MCF 10A (cell line): ENCODE results near the gene SNAI1. TPM values are rescaled to one million over a fixed set of nuclear protein-coding genes. Genes with fewer than 3 reads are reported as not detected.
A peak's percentile ranks its signal among the peaks of the same experiment; 100 is the strongest.

Experiments
- BruUV-seq: library from RNA; stranded (reverse); fragments of 400-500 nt; replicated peaks from 2 replicates; lab custom pipeline; 2021; lab: Mats Ljungman, UMichigan
- CTCF ChIA-PET: fragments of 300-600 bp; sonication (Branson Sonifier 250); formaldehyde crosslinking; extraction: SDS; loops from one replicate; lab custom pipeline; 2021; ENCODE audit warnings: antibody characterized with exemption, inconsistent platforms; lab: Yijun Ruan, JAX
- POLR2A ChIA-PET: fragments of 300-600, 350-650 bp; sonication (Branson Sonifier 250); formaldehyde crosslinking; extraction: SDS; loops from one replicate; lab custom pipeline; 2020; ENCODE audit warnings: antibody characterized with exemption, inconsistent platforms; lab: Yijun Ruan, JAX
- DNase-seq: peaks from one replicate; pipeline ENCODE4 v3.0.0-alpha.2; 2018; ENCODE audit not compliant: unreplicated experiment
- H3K27ac Mint-ChIP-seq: one replicate; pipeline ENCODE4 v1.8.0; 2022; ENCODE audit warnings: mild to moderate bottlenecking, low read depth, mixed read lengths; ENCODE audit not compliant: unreplicated experiment
- H3K27me3 Mint-ChIP-seq: one replicate; pipeline ENCODE4 v1.8.0; 2022; ENCODE audit warnings: mixed read lengths; ENCODE audit not compliant: insufficient read depth, unreplicated experiment
- H3K36me3 Mint-ChIP-seq: one replicate; pipeline ENCODE4 v1.8.0; 2022; ENCODE audit warnings: mild to moderate bottlenecking, moderate library complexity, mixed read lengths; ENCODE audit not compliant: insufficient read depth, unreplicated experiment
- H3K4me1 Mint-ChIP-seq: one replicate; pipeline ENCODE4 v1.8.0; 2022; ENCODE audit warnings: mixed read lengths; ENCODE audit not compliant: insufficient read depth, unreplicated experiment
- H3K4me3 Mint-ChIP-seq: one replicate; pipeline ENCODE4 v1.8.0; 2022; ENCODE audit warnings: mild to moderate bottlenecking, moderate library complexity, mixed read lengths; ENCODE audit not compliant: unreplicated experiment
- H3K9me3 Mint-ChIP-seq: one replicate; pipeline ENCODE4 v1.8.0; 2022; ENCODE audit warnings: mixed read lengths; ENCODE audit not compliant: unreplicated experiment
- intact Hi-C: fragments of 100-400 bp; cut with micrococcal nuclease; formaldehyde crosslinking; loops from 2 replicates; pipeline ENCODE4 v1.14.1; 2022
- total RNA-seq: library from RNA; stranded (reverse); gene quantifications from 2 replicates; pipeline ENCODE4 v1.2.3, GENCODE V29; 2022
- TF ChIP-seq, protein P1 (sequence below): fragments of 200-600 bp; IDR thresholded peaks from one replicate; pipeline ENCODE4 v1.8.0; 2022; ENCODE audit warnings: antibody characterized with exemption, mild to moderate bottlenecking; ENCODE audit not compliant: unreplicated experiment

SNAI1 gene
- total RNA-seq, 1 experiment from 2014 or later, result 0.23 TPM

DNA sequence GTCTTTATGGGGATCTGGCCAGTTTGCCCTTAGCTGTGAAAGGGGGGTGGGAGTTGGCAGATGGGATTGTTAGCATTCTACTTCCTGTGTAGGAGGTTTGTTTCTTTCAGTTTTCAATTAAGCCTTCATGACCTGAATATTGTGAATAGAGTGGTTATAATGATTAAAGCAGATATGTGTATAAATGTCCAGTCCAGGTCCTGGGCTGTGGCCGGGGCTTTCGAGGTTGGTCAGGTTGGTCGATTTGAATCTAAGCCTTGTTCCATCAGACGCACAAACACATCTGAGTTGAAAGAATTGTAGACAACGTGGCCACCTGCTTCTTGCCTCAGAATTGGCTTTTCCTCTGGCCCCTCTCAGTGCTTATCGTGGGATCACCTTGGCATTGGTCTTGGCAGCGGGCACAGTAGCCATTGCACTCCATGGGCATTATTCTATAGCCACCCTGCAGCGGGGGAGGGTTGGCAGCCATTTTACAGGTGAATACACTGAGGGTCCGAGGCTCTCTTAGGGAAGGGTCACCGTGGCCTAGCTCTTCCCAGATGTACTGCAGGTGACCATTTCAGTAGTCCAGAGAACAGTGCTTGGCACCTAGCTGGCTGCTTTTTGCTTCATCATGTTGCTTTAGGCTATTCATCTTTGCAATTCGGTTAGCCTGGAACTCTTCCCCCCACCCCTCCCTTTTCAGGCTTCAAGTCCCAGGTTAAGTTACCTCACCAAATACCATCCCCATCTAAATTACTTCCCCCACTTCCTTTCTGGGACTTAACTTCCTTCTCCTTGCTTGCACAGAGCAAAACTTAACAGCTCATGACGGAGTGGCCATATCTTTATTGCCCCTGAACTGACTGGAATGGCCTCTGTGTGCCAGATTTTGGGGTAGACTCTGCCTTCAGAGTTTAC is 45.5 kb upstream of the SNAI1 start:
- intact Hi-C loops, result no loop called here
- CTCF ChIA-PET, result interaction anchor here (0.6 to 3.4 kb wide), 8 partner anchors 10 to 690 kb away, joined by 3 to 23 read pairs (median 4); no protein-coding TSS in a partner anchor
- TF ChIP-seq, protein P1, sequence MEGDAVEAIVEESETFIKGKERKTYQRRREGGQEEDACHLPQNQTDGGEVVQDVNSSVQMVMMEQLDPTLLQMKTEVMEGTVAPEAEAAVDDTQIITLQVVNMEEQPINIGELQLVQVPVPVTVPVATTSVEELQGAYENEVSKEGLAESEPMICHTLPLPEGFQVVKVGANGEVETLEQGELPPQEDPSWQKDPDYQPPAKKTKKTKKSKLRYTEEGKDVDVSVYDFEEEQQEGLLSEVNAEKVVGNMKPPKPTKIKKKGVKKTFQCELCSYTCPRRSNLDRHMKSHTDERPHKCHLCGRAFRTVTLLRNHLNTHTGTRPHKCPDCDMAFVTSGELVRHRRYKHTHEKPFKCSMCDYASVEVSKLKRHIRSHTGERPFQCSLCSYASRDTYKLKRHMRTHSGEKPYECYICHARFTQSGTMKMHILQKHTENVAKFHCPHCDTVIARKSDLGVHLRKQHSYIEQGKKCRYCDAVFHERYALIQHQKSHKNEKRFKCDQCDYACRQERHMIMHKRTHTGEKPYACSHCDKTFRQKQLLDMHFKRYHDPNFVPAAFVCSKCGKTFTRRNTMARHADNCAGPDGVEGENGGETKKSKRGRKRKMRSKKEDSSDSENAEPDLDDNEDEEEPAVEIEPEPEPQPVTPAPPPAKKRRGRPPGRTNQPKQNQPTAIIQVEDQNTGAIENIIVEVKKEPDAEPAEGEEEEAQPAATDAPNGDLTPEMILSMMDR, result no peak
- Mint-ChIP-seq H3K27ac (peak overlapping the region; percentile 69), H3K9me3 (no peaks in the 10 kb centered on the region), H3K27me3 (no peaks in the 10 kb centered on the region), H3K36me3 (peaks cover 33% of the 10 kb centered on the region), H3K4me1 (peaks cover 23% of the 10 kb centered on the region), H3K4me3 (peak overlapping the region; percentile 85)
- POLR2A ChIA-PET, result interaction anchor here (0.6 to 6.0 kb wide), 31 partner anchors 9 to 750 kb away, joined by 3 to 146 read pairs (median 4); partner anchors contain the start of genes SLC9A8, SPATA2, UBE2V1 and ZNFX1
- DNase-seq, result no peak
- TSS peak; percentile 44 for BruUV-seq

DNA sequence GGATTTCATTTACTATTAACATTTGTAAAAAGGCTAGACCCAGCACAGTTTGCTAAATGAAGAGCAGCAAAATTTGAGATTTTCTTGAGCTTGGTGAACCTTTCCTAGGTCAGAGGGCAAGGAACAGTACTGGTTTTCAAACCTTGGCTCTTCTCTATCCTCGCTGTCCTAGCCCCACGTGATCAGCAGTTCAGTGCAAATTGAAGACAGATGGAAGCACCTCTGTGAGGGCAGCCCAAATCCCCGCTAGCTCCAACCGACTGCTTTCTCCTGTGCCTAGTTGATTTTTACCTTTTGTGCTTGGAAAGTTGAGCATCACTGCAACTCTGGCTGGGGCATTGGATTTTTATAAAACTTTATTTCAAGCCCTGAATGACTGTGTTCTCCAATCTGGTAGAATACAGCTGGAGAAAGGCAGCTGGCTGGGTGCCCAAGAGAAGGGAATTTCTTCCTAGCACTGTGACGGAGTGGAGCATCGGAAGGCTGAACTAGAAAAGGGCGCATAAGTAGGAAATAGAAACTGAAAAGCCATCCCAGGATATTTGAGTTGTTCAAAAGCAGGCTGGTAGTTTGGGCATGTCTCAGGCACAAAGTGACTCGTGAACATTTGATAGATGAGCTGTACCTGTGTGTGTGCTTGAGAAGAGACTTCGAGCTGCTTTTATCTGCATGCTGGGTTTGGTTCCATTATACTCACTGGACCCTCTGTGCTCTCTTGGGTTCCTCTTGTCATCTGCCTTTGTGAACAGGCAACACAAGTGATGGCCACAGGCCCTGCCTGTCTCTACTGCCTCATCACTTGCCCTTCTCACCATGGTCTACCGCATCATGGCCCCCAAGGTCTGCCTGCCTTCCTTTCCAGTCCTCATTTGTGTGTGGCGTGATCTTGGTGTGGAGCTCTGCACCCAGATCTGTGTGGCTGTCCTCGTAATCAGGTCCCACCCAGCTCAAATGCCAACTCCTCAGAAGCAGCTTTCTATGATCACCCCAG is 44.3 kb upstream of the SNAI1 start:
- no peak overlapping the region for H3K27ac Mint-ChIP-seq
- H3K4me1 Mint-ChIP-seq, result peaks cover 23% of the 10 kb centered on the region
- TF ChIP-seq, protein P1, result no peak
- H3K27me3 Mint-ChIP-seq, result no peaks in the 10 kb centered on the region
- ChIA-PET POLR2A (interaction anchor here (0.7 to 6.0 kb wide), 20 partner anchors 8 to 596 kb away, joined by 3 to 146 read pairs (median 4); partner anchors contain the start of gene SPATA2), CTCF (interaction anchor here (0.6 to 3.4 kb wide), 12 partner anchors 8 to 246 kb away, joined by 3 to 23 read pairs (median 4); no protein-coding TSS in a partner anchor)
- DNase-seq, result no peak
- H3K9me3 Mint-ChIP-seq, result no peaks in the 10 kb centered on the region
- intact Hi-C loops, result no loop called here
- H3K36me3 Mint-ChIP-seq, result peaks cover 44% of the 10 kb centered on the region
- peak overlapping the region; percentile 85 for H3K4me3 Mint-ChIP-seq
- BruUV-seq, result no TSS peak

DNA sequence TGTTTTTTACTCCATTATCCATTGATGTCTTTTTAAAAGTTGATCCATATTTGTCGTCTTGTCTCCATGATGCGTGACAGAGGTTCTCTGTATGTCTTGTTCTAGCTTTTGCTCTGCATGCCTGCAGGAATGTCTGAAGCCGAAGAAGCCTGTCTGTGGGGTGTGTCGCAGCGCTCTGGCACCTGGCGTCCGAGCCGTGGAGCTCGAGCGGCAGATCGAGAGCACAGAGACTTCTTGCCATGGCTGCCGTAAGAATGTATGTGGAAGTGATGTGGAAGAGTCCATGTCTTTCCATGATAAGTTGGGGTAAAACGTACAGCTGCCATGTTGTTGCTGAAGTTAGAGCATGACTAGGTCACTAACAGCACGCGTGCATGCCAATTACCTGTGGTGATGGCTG is 41.3 kb upstream of the SNAI1 start:
- TF ChIP-seq, protein P1, result no peak
- POLR2A ChIA-PET, result no interaction called here
- no peak for DNase-seq
- Mint-ChIP-seq H3K27me3 (no peaks in the 10 kb centered on the region), H3K27ac (no peak overlapping the region), H3K9me3 (no peaks in the 10 kb centered on the region), H3K4me3 (no peak overlapping the region), H3K4me1 (peaks cover 23% of the 10 kb centered on the region), H3K36me3 (peaks cover 72% of the 10 kb centered on the region)
- CTCF ChIA-PET, result interaction anchor here (0.6 to 1.1 kb wide), 4 partner anchors 18 to 211 kb away, joined by 3 to 4 read pairs (median 3); no protein-coding TSS in a partner anchor
- BruUV-seq, result no TSS peak
- intact Hi-C loops, result no loop called here
